Measurements from ENCODE around the gene KIF18B.

Gene KIF18B

DNA sequence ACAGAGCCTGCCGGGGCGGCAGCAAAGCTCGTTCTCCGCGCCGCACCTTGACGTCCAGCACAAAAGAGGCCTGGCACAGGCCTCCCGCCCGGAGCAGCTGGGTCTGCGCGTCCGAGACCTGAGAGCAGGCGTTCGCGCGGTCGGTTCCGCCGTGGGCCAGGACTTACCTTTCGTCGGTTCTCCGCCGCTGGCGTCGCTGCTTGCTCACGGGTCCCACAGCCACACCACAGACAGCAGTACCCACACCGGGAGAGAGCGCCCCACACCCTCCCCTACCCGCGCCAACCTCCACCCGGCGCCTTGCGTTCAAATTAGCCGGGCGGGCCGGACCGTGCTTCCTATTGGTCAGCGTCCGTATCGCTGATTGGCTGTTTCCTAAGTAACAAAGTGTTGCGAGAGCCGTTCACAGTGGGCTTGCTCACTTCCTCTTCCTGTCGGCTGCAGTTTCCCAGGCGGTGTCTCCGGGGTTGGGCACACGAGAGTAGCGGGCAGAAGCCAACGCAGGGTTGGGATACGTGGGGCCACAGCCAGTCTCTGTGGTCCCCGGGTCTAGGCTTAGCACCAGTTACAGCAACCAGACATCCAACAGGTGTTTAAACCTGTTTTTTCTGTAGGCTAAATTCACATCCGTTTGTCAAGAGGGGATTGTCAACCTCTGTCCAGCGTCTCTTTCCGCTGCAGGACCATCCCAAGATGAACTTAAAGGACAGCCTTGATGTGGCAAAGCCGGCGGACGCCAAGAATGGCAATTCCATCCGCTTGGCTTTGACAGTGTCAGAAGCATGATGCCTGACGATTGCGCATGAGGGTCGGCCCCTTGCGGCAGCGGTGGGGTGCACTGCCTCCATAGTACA, at the start of gene KIF18B:
Gene KIF18B, minus strand, starts transcription at position 313 of the 854 bp plus-strand sequence. CDS start 11,429 bp downstream, outside the sequence.
- DNase-seq, result peak; percentile 99

DNA sequence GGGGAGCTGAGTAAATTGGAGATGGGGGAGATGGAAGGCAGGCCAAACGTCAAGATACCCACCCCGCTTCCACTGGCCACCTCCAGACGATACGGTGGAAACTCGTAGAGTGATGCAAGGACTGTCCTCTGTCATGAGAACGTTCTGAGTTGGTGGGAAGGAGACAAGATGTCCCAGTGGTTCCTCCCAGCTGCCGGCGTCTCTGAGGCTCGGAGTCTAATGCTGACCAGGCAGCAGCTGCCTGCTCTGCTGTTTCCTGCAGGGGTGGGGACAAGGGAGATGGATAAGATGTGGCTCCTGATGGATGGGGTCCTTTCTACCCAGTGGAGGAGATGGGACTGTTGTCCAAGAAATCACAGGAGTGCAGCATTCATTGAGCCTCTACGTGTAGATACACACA, 48.7 kb upstream of the KIF18B start:
- DNase-seq, result no peak

DNA sequence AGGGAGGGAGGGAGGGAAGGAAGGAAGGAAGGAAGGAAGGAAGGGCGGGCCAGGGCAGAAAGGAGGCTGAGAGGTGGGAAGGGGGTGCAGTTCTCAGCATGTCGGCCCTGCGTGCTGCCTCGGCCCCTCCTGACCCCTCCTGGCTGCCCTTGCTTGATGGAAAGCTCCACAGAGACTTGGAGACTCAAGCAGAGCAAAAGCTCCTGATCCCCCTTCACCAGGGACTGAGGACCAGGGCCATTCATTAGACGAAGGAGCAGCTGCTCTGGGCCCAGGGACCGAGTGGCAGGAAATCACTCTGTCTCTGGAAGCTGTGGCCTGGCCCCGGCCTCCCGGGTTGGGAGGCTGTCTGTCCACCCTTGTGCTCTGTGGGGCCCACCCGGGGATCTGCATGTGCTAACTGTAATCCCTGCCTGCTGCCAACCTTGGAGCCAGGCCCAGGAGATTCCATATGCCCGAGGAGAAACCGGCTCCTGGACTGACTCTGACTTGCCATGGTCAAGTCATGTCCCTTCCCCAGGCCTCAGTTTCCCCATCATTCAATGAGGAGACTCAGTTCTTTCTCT, 47.9 kb upstream of the KIF18B start:
- DNase-seq, result no peak

DNA sequence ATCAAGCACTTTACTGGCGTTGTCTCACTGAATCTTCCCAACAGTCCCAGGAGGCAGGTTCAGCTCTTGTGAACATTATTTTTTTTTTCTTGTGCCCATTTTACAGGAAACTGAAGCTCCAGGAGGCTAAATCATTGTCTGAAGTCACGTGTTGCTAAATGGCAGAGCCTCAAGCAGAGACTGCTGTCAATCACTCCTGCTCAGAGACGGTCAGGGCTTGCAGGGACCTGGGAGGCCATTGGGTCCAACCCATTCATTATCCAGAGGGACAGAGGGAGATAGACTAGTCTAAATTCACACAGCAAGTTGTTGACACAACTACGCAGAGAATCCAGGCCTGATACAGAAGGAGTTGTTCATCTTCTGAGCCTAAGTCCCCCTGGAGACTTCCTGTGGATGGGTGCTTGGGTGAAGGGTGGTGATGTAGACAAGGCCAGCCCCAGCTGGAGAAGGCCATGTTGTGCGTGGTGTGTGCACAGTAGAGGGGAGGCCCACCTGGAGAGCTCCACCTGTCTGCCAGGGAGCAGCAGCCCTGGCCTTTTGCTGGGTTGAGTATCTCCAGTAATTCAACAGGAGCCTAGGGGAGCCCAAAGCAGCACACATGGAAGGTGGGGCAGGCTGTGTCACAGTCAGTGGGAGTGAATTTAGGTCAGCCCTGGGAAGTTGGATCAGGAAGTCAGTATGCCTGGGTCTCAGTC, 44.8 kb upstream of the KIF18B start:
- no peak for DNase-seq

DNA sequence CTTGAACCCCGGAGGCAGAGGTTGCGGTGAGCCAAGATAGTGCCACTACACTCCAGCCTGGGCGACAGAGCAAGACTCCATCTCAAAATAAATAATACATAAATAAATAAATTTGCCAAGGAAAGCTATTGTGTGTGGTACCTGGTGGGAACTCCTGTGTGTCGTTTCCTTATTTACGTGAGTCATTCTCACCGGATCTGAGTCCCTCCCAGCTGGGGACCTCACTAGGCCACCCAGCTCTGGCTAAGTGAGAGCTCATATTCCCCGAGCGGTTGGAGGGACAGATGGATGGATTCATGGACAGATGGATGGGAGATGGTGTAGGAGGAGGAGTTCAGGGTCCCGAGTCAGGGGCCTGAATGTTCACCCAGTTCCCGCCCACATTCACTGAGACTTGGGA, 43.4 kb upstream of the KIF18B start:
- DNase-seq, result no peak

DNA sequence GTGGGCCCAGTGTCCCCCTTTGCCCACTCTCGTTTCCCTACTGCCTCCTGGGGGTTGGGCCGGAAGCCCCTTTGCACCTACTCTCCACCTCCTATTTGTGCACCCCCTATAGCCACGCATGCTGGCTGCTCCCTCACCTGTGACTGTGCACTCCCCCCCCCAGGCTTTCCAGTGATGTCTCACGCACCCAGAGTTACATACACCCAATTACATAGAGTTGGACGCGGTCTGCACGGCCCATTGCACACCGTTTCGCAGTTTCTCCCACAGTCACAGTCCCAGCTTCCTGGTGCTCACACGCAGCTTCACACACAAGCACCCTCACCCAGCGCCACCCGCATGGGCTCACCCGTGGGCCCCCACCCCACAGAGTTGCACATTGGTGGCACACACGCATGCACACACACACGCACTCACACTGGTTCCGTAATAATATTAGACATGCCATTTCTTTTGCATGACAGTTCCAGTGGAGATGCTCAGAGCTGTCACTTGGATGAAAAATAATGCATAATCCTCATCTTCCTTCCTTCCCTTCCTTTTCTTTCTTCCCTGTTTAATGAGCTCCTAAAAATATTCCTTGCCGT, 42.1 kb upstream of the KIF18B start:
- no peak for DNase-seq

DNA sequence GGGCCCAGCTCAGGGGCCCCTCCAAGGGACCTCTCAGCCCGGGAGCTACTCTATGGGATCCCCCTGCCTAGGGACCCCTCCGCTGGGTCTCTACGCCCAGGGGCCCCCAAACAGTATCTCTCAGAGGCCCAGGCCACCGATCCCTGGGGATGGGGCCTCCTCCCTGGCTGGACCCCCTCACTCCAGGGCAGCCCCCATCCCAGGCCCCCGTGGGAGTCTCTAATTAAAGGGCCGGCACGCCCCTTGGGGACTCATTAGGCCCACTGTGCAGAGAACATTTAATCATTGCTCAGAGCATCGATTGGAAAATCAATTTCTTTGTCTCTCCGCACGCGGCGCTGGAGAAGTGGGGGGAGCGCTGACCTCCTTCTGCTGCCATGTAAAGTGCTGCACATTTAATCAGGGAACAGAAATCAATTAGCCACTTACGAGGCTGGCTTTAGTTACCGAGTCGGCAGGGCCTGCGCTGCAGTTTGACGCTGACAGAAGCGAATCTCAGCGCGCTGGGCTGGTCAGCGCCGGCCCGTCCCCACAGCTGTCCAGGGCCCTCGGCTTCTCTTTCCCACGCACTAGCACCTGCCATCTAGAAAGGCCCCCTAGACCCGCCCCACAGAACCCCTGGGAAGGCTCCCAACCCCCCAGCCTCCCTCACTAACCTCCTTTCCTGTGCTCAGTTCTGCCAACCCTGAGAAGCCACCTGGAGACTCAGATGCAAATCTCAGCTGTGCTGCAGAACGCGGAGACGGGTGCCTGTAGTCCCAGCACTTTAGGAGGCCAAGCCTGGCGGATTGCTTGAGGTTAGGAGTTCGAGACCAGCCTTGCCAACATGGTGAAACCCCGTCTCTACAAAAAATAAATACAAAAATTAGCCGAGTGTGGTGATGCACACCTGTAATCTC, 40.7 kb upstream of the KIF18B start:
- no peak for DNase-seq

DNA sequence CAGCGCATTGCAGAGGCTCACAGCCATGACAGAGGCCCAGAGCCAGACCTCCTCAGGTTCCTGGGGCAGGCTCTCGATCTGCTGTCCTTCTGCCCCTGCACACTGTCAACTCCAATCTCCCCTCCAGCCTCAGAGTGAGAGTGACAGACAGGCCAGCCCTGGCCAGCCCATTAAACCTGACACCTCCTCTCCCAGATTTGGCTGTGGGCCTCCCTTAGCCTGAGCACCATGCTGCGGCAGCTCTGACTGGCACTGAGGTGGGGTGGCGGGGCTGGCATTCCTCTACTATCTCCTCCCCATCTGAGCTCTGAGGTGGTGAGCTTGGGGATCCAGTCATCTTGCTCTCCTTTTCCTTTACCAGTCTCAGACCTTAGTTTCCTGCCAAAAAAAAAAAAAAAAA, 36.0 kb upstream of the KIF18B start:
- no peak for DNase-seq

DNA sequence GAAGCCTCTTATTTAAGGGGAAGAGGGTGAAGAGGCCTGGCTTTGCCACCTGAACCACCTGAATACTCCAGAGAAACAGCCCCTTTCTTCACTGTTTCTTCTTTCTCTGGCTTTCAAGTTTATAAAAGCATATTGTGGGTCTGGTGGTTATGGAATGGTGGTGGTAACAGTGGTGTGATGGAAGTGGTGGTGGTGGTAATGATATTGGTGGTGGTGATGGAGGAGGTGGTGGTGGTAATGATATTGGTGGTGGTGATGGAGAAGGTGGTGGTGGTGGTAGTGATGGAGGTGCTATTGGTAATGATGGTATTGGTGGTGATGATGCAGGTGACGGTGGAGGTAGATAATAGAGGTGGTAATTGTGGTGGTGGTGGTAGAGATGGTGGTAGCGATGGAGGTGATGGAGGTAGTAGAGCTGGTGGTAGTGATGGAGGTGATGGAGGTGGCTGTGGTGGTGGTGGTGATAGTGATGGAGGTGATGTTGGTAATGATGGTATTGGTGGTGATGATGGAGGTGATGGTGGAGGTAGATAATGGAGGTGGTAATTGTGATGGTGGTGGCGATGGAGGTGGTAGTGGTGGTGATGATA, 34.6 kb upstream of the KIF18B start:
- no peak for DNase-seq

DNA sequence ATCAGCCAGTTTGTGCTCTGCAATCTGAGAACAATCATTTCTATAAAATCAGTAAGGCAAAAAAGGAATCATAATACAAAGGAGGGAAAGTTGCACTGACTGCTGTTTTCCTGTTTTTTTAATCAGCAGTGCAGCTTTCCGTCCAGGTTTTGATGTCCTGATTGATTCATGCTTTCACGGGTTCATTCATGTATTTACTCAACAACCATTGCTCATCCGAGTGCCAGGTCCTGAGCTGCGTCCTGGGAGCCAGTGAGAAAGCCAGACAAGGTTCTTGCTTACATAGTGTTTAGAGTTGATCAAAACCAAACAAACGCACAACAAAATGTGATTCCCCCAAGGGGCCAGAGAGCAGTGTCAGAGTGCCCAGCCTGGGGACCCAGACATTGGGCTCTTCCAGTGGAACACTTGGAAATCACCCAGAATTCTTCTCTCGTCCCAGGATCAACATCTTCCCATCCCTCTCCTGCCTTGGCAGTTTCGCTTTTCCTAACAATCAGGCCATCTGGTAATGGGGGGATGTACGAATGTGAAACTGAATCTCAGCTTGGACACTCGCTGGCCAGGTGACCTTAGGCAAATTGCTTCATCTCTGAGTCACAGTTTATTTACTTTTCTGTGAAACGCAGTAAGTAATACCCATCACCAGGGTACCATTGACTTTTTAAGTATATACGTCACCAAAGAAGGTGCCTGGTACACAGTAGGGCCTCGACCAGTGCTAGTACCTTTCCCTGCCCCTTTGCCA, 33.8 kb upstream of the KIF18B start:
- DNase-seq, result no peak

DNA sequence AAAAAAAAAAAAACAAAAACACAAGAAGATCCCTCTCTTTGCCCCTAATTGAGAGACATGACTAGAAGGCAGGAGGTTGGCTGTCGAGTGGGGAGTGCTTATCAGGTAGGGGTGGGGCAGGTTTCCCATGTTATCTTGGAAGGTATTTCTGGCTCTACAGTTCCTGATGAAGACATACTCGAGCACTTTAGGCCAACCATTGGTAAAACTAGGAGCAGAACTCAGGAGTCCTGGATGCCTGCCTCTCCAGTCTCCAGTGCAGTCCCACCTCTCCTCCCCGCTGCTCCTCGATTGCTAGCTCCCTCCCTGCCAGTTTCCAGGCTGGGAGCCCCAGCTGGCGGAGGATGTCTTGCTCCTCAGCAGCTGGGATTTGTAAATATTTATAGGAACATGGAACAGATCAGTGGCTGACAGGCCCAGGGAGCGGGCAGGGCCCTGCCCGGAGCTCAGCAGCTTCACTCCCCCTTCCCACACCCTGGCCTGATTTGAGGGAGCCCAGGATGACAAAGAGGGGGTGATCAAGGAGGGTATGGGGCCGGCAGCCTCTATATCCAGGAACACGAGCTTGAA, 31.9 kb upstream of the KIF18B start:
- no peak for DNase-seq

DNA sequence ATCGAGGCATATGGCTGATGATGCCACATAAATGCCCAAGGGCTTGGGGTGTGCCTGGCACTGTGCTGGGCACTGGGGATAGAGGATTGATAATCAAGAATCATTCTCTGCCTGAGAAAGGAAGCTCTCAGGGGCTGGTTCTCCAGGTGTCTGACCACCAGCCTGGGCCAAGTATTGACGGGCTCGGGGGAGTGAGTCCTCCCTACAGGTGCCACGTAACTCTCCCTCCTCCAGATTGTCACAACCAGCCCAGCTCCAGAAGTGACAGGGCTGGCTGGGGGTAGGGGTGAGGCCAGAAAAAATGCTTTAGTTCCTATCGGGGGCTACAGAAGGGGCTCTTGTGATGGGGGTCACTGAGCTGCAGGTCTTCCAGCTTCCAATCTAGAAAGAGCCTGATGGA, 31.2 kb upstream of the KIF18B start:
- no peak for DNase-seq

DNA sequence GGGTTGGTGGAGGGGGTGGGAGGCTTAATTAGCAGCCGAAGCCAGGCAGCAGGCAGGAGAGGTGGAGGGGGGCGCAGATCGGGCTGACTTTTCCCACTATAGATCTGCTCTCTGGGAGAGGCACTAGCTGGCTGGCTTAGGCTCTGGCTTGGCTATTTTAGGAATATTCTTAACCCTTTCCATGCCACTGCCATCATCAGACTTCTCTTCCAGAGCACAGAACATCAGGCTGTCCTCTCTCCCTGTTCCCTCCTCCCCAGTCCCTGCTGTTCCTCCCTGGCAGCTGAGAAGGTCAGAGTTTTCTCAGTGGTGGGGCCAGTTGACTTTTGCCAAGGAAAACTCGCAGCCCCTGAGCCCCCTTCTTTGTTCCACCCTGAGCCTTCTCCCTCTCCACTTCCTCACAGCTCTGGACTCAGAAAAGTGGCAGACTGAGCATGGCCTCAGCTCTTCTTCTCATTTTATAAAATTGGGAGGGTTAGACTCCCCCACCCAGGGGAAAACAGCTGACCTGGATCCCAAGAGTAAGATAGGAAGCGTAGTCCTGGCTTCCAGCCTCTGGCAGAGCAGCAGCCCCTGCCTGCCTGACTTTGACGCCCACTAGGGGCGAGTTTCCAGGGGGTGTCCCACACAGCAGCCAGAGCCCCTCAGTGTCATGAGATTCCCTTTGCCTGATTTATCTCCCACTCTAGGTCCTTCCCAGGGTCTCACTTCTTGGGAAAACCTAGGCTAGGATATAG, 30.4 kb upstream of the KIF18B start:
- DNase-seq, result no peak

DNA sequence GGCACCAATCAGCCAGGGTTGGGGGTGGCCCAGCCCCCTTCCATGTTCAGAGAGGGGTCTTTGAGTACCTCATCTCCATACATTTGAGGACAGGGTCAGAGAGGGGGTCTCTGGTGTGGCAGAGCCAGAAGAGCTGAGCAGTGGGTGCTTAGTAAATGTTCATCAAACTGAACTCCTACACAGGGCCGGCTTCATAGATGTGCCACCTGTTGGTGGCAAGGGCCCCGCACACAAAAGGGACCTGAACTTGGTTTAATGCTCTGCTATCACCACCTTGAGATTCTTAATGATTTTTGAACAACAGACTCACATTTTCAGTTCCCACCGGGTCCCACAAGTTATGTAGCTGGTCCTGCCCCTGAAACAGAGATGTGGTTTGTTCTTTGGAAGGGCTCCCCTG, 29.5 kb upstream of the KIF18B start:
- no peak for DNase-seq

DNA sequence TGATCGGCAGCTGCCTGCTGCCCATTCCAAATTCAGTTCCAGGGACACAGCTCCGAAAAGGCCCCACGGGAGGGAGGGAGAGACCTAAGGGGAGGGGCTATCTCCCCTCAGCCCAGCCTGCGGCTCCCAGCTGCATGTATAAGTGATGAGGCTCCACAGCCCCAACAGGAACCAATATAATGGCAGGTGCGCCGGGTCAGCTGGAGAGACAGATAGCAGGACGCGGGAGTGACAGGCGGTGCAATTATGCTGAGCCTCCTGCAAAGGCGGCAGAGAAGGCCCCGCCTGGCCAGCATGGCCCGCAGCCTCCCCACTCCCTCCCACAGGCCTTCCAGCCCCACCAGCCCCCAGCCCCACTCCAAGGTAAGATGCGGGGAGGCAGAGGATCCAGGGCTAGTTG, 28.6 kb upstream of the KIF18B start:
- DNase-seq, result no peak

DNA sequence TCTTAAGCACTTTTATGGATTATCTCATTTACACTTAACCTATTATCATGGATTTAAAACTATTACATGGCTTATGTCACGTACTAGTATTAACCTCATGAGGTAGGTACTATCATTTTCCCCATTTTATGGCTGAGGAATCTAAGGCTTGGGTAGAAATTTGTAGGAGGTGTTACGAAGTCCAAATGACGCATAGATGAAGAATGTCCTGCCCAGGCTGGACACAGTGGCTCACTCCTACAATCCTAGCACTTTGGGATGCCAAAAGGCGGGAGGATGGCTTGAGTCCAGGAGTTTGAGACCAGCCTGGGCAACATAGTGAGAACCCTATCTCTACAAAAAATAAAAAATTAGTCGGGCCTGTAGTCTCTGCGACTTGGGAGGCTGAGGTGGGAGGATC, 25.4 kb upstream of the KIF18B start:
- DNase-seq, result no peak

DNA sequence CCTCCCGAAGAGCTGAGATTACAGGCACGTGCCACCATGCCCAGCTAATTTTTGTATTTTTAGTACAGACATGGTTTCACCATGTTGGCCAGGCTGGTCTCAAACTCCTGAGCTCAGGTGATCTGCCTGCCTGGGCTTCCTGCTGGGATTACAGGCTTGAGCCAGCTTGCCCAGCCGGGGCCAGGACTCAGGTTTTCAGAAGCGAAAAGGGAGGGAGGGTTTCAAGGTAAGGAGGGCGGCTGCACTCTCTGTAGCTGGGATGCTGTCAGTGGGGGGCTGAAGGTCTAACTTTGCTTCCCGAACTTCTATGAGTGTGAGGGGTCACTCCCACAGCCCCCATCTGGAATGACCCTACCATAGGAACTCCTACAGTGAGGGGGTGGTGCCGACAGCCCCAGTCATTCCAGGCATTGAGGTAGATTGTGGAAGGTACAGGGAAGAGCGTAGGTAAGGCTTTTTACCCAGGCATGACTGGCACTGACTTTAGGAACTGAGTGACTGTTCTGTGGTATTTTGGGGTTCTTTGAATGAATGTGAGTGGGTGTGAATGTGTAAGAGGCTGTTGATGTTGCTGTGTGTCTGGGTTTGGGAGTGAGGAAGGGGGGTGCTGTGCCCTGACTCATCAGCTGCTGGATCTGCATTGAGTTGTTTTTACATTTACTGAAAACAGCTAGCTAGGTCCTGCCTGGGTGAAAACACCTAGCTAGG, 24.4 kb upstream of the KIF18B start:
- no peak for DNase-seq

DNA sequence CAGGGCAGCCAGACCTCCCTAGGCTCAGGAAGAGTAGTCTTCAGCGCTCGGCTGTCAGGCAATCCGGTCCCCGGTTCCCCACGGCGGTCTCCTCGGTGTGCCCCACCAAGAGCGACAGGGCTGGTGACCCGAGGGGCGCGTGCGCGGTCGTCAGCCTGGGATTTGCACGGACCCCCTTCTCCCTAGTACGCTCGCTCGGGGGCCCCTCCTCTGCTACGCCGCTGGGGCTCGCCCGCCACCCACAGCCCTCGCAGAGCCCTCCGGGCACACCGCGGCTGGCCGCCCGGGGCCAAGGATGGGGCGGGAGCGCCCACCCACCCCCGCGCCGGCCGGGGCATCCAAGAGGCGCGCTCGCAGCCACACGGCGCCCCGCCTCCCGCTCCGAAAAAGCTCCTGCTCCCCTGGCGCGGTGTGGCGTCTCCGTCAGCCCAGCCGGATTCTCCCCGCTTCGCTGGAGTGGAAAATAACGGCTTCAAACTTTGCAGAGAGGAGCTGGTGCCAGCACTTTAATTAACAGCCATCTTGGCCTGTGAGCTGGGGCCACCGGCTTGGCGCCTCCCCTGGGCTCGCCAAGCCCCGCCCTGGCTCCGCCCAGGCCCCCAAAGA, 22.7 kb upstream of the KIF18B start:
- peak; percentile 35 for DNase-seq

DNA sequence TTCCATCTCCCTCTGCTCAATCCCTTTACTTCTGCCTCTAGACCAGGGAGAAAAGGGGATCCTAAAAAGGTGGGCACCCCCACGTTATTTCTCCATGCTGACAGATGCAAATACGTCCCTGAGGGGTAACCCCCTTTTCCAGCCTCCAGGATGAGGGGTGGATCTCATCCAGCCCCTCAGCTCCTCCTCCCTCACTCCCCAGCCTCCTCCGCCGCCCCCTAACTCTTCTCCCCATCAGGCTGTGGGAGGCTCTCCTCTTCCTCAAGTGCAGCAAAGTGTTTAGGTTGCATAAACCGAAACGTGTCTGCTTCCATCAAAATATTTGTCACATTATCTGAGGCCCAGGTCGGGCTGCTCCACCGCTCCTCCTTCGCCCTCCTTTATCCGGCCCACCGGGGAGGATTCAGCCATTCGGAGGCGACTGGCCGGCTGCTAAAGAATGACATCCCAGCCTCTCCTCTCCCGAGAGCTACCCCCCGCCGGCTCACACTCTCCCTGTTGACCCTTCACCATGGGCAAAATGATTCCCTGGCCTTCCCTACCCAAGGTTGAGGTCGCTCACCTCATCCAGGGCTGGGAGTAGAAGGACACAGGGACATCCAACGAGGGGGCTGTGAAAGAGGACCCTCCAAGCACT, 21.7 kb upstream of the KIF18B start:
- no peak for DNase-seq

Measured in hematopoietic multipotent progenitor cell treated with erythropoietin and hydrocortisone succinate and interleukin-3 and kit ligand, for 4 days (in vitro differentiated cells).